Ishikawa (cell line): Measurements from ENCODE around the gene SCN4A.

Experiments used
- CEBPB ChIP-seq: IDR thresholded peaks from 2 replicates; pipeline ENCODE4 v1.6.1; 2012
- CREB1 ChIP-seq: IDR thresholded peaks from 2 replicates; pipeline ENCODE4 v1.6.1; 2012; ENCODE audit warnings: low read depth
- EGR1 ChIP-seq: IDR thresholded peaks from 2 replicates; pipeline ENCODE4 v1.6.1; 2012
- EP300 ChIP-seq: IDR thresholded peaks from 2 replicates; pipeline ENCODE4 v1.6.1; 2012; ENCODE audit warnings: borderline replicate concordance
- FOXM1 ChIP-seq: IDR thresholded peaks from 2 replicates; pipeline ENCODE4 v1.6.1; 2012; ENCODE audit warnings: low read depth, borderline replicate concordance
- NFIC ChIP-seq: IDR thresholded peaks from 2 replicates; pipeline ENCODE4 v1.6.1; 2012
- RAD21 ChIP-seq: IDR thresholded peaks from 2 replicates; pipeline ENCODE4 v1.6.1; 2012; ENCODE audit warnings: low read depth
- REST ChIP-seq: IDR thresholded peaks from 2 replicates; pipeline ENCODE4 v1.6.1; 2012; ENCODE audit warnings: low read depth, mild to moderate bottlenecking
- TAF1 ChIP-seq: IDR thresholded peaks from 2 replicates; pipeline ENCODE4 v1.6.1; 2012; ENCODE audit warnings: low read depth, mild to moderate bottlenecking
- TCF12 ChIP-seq: IDR thresholded peaks from 2 replicates; pipeline ENCODE4 v1.6.1; 2012; ENCODE audit warnings: low read depth
- TEAD4 ChIP-seq: IDR thresholded peaks from 2 replicates; pipeline ENCODE4 v1.6.1; 2012
- YY1 ChIP-seq: IDR thresholded peaks from 2 replicates; pipeline ENCODE4 v1.6.1; 2012; ENCODE audit warnings: low read depth
- ZBTB7A ChIP-seq: IDR thresholded peaks from 2 replicates; pipeline ENCODE4 v1.6.1; 2012; ENCODE audit warnings: low read depth
- TF ChIP-seq, protein P1 (sequence below): IDR thresholded peaks from 2 replicates; pipeline ENCODE4 v1.6.1; 2012
- TF ChIP-seq, protein P2 (sequence below): IDR thresholded peaks from 2 replicates; pipeline ENCODE4 v1.6.1; 2012

Gene SCN4A

DNA sequence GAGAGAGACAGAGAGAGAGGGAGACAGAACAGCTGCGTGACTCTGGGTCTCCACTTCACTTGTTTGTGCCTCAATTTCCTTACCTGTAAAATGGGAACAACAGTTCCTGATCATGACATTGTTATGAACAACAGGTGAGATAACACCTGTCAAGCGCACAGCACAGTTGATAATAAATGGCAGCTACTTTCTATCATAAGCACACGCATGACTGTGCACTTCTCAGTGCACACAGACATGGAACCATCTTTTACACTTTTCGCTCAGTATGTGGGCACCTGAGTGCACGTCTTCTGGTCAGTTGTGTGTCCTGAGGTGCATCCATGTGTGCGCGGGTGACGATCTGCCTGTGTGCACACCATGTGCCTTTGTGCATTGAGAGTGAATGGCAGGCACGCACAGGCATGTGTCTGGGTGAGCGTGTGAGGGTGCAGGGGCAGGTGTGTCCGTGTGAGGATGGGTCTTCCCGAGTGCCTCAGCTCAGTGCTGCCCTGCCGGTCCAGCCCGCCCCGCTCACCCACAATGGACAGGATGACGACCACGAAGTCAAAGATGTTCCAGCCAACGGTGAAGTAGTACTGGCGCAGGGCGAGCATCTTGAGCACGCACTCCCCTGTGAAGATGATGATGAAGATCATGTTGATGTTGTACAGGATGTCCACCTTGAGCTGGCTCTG lies 30.3 kb downstream of the SCN4A start:
- no peak for TF ChIP-seq EGR1
- TF ChIP-seq REST, result no peak
- no peak for TF ChIP-seq CEBPB
- no peak for TF ChIP-seq EP300
- TF ChIP-seq, protein P1, sequence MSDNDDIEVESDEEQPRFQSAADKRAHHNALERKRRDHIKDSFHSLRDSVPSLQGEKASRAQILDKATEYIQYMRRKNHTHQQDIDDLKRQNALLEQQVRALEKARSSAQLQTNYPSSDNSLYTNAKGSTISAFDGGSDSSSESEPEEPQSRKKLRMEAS, result no peak
- no peak for TF ChIP-seq NFIC
- no peak for TF ChIP-seq ZBTB7A
- TF ChIP-seq, protein P2, sequence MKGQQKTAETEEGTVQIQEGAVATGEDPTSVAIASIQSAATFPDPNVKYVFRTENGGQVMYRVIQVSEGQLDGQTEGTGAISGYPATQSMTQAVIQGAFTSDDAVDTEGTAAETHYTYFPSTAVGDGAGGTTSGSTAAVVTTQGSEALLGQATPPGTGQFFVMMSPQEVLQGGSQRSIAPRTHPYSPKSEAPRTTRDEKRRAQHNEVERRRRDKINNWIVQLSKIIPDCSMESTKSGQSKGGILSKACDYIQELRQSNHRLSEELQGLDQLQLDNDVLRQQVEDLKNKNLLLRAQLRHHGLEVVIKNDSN, result no peak
- no peak for TF ChIP-seq CREB1
- TF ChIP-seq TAF1, result no peak
- no peak for TF ChIP-seq TCF12
- TF ChIP-seq RAD21, result no peak
- no peak for TF ChIP-seq YY1
- TF ChIP-seq TEAD4, result no peak

DNA sequence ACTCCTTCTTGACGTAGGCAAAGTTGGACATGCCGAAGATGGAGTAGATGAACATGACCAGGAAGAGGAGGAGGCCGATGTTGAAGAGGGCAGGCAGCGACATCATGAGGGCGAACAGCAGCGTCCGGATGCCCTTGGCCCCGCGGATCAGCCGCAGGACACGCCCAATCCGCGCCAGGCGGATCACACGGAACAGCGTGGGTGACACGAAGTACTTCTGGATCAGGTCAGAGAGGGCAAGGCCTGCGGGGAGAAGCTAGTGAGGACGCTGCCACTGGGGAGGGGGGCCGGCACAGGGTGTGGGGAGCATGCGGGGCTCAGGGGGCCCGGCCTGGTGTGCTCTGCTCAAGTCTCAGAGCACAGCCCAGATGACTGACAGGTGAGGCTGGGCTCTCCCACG lies 31.0 kb downstream of the SCN4A start:
- TF ChIP-seq RAD21, result no peak
- TF ChIP-seq, protein P1, result no peak
- TF ChIP-seq NFIC, result no peak
- TF ChIP-seq TAF1, result no peak
- no peak for TF ChIP-seq YY1
- no peak for TF ChIP-seq ZBTB7A
- no peak for TF ChIP-seq FOXM1
- TF ChIP-seq CEBPB, result no peak
- no peak for TF ChIP-seq EP300
- no peak for TF ChIP-seq TEAD4
- no peak for TF ChIP-seq TCF12
- TF ChIP-seq REST, result no peak
- TF ChIP-seq EGR1, result no peak

DNA sequence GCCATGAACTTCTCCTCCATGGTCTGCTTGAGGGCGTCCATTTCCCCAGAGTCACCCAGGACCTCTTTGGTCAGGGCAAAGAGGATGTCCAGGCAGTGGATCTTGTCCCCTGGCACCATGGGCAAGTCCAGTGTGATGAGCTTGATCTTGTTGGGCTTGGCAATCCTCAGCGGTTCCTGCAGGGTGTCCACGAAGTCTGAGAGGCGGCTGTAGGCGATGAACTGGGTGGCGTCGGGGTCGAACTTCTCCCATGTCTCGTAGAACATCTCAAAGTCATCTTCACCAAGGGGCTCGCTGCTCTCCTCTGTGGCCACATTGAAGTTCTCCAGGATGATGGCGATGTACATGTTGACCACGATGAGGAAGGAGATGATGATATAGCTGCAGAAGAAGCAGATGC lies 31.6 kb downstream of the SCN4A start:
- TF ChIP-seq RAD21, result no peak
- TF ChIP-seq NFIC, result no peak
- no peak for TF ChIP-seq CREB1

GRCh38 chr17:63940584-63940983 lies 32.1 kb downstream of the SCN4A start:
- TF ChIP-seq TAF1 (no peak), CEBPB (no peak), ZBTB7A (no peak), TCF12 (no peak), REST (no peak)

- TF ChIP-seq NFIC (no peak), YY1 (no peak), FOXM1 (no peak), CEBPB (no peak), ZBTB7A (no peak), REST (no peak), TAF1 (no peak), TCF12 (no peak)
- TF ChIP-seq, protein P1, result no peak
- TF ChIP-seq, protein P2, result no peak
These were observed 32.8 kb downstream of the SCN4A start for GRCh38 chr17:63939884-63940283.
